GM19324 (cell line): Measurements from ENCODE around the gene EPAS1.

Source experiments
- ATAC-seq: cut with Tn5 transposase; IDR thresholded peaks from one replicate; pipeline ENCODE4 v1.9.1; 2021; ENCODE audit warnings: mild to moderate bottlenecking, moderate library complexity; ENCODE audit not compliant: unreplicated experiment, low FRiP score

The EPAS1 gene

GRCh38 chr2:46379213-46380037 lies 82.2 kb downstream of the EPAS1 start:
- no peak for ATAC-seq

- no peak for ATAC-seq
Observed at GRCh38 chr2:46380038-46380940, 83.1 kb downstream of the EPAS1 start.

- no peak for ATAC-seq
Observed at GRCh38 chr2:46381263-46381849, 84.1 kb downstream of the EPAS1 start.

DNA sequence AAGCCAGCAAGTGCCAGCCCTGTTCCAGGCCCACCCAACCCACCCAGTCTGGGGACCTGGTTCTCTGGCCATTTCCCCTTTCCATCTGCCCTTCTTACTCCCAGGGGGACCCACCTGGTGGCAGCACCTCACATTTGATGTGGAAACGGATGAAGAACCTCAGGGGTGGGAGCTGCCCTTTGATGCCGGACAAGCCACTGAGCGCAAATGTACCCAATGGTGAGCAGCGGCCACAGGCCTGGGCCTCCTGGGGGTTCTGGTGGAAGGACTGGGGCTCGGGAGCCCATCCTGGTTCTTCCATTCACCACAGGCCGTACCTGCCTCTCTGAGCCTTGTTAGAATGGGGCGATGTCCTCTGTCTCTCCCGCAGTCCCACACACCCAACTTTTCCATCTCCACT lies 84.7 kb downstream of the EPAS1 start:
- no peak for ATAC-seq

- ATAC-seq, result no peak
Observed at GRCh38 chr2:46382331-46383112, 85.3 kb downstream of the EPAS1 start.

GRCh38 chr2:46383113-46383395 lies 85.8 kb downstream of the EPAS1 start:
- ATAC-seq, result no peak

DNA sequence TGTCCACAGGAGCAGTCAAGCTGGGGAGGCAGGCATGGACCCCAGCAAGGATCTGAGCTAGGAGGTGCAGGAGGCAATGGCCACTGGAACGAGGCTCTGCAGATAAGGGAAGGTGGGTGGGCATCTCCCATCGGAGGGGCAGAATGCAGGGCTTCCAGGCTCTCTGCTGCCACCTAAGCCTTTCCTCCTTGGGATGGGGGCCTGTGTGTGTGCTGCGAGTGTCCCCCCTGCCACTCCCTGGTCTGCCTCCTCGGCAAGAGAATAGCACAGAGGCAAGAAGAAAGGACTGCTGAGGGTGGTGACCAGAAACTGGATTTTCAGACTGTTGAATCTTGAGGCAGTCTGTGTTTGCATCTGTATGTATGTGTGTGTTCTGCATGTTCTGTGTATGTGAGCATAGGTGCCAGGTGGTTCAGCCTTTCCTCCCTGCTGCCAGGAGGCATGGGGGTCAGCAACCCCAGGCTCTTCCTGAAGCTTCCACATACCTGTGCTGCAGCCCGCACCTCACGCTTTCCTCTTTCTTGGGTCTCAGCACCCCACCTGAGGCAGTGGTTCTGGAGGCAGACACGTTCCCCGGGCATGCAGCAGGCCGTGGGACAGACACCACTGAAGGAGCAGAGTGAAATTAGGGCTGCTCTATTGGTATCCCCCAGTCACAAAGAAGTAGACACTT lies 86.7 kb downstream of the EPAS1 start:
- ATAC-seq, result no peak

GRCh38 chr2:46384457-46384815 lies 87.2 kb downstream of the EPAS1 start:
- ATAC-seq, result no peak

DNA sequence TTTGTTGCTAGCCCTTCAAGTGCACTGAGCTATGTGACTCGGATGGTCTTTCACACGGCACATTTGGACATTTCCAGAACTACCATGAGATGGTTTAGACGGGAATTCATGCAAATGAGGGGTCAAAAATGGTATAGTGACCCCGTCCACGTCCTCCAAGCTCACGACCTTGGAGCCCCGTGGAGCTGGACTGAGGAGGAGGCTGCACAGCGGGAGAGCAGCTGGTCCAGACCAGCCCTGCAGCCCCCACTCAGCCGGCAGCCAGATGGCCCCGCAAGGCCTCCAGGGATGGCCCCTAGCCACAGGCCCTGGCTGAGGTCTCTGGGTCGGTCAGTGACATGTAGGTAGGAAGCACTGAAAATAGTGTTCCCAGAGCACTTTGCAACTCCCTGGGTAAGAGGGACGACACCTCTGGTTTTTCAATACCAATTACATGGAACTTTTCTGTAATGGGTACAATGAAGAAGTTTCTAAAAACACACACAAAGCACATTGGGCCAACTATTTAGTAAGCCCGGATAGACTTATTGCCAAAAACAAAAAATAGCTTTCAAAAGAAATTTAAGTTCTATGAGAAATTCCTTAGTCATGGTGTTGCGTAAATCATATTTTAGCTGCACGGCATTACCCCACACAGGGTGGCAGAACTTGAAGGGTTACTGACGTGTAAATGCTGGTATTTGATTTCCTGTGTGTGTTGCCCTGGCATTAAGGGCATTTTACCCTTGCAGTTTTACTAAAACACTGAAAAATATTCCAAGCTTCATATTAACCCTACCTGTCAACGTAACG lies 88.8 kb downstream of the EPAS1 start:
- ATAC-seq, result no peak

DNA sequence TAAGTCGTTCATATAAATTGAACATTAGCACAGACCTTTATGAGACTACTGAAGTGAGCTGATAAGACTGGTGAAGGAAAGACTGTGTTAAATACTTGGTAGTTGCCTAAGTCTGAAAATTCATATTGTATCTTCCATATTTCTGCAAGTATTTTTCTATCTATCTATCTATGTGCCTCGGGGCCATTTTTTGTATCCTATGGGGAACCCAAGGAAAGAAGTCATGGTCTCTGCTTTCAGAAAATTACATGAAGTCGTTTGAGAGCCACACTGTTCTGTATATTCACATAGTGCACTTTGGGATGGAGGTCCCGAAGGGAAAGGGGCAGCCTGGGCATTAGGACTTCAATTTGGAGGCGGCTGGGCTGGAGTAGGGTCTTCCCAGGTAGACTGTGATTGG lies 89.6 kb downstream of the EPAS1 start:
- no peak for ATAC-seq

- ATAC-seq, result no peak
Observed at GRCh38 chr2:46387292-46387691, 90.1 kb downstream of the EPAS1 start.

- ATAC-seq, result no peak
Observed at GRCh38 chr2:46387886-46388515, 90.8 kb downstream of the EPAS1 start.

DNA sequence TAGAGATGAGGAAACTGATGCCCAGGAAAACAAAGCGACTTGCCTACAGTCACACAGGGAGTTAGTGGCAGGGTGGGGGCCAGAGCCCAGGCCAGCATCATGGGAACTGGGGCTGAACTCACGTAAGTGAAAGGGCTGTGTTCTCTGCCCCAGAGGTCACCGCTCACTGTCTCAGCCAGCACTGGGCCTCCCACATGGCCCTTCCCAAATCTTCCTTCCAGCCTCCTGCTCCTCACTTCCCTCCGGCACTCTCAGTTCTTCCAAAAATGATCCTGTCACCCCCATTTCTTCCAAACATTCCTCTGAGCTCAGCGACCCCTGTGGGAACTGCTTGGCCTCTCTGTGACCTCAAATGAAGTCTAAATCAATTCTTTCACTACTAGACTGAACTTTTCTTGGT lies 91.7 kb downstream of the EPAS1 start:
- ATAC-seq, result no peak

GRCh38 chr2:46389417-46389916 lies 92.3 kb downstream of the EPAS1 start:
- ATAC-seq, result no peak

DNA sequence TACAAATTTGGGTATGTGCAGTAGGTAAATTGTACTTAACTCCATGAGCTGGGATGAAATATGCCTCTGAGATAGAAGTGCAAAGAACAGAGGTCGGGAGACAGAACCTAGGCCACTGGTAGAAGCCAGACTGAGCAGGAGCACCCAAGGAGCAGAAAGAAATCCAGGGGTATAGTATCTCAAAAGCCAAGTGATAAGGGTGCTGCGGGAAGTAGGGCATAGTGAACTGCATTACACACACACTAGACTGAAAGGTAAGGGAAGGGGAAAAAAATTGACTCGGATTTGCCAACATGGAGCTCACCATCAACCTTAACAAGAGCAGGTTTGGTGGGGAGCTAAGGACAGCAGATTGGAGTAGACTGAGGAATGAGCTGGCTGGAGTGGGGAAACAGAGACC lies 92.8 kb downstream of the EPAS1 start:
- ATAC-seq, result no peak

DNA sequence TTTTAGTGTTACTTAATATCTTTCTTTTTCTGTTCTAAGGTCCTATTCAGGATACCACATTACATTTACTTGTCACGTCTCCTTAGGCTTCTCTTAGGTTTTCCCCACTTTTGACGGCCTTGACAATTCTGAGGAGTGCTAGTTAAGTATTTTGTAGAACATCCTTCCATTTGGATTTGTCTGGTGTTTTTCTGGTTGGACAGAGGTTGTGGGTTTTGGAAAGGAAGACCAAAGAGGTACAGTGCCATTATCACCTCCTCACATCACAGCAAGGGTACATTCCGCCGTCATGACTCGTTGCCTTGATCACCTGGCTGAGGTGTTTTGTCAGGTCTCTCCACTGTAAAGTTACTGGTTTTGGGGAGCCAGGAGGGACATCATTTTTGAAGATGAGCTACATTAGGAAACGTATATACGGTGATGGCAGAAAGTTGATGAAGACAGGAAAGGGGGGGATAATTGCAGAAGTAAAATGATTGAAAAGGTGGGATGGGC lies 93.7 kb downstream of the EPAS1 start:
- ATAC-seq, result no peak

- ATAC-seq, result no peak
Observed at GRCh38 chr2:46392561-46393346, 95.5 kb downstream of the EPAS1 start.

DNA sequence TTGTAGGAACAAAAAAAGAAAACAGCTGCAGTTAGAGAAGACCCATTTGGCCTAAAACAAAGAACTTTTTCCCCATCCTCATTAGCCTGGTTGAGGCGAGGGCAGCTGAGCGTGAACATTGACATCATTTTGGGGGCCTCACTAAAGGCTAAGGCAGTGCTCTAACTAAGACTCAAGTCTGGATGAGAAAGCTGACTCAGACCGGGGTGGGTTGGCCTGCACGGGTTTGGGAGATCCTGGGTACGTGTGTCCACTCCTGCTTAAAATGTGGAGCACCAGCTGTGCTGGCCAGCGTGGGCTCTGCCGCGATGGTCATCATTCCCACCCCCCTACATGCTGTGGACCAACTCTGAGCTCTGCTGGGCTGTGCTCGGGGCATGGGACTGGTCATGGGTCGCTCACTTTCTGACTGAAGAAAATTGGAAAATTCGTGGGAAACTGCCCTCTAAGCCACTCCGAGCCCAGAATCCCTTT lies 96.2 kb downstream of the EPAS1 start:
- no peak for ATAC-seq
